ENCODE data around the gene AUTS2.

Gene AUTS2

DNA sequence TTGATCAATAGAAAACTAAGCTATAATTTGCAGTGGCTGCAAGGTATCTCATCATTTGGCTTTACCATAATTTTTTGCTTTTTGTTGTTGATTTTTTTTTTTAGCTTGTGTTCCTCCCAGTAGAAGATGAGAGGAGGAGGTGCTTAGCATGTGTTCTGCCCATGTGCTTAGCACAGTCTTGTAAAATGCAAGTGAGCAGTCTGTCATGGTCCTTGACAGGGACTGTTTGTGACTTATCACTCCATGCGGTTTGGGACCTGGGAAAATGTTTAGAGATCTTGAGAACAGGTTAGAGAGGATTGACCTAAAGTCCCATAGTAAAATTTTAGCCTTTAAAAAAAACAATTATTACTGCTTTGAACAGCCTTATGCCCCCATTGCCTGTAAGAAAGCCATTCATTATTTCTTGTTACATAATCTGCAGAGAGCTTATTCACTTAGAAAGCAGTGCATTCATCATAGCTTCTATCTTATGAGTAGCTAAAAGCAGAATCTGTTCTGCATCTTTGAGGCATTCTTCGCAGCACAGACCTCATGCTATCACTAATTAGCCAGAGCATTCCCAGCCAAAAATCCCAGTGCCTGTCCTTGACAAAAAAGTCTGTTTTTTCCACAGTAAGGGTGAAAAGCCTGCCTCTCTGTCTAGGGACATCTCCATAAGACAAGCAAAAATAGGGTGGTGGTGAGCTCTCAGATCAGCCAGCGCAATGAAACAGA, 784.9 kb downstream of the AUTS2 start:
- DNase-seq (ENCODE audit: low read depth) = no peak
- TF ChIP-seq, protein P1, sequence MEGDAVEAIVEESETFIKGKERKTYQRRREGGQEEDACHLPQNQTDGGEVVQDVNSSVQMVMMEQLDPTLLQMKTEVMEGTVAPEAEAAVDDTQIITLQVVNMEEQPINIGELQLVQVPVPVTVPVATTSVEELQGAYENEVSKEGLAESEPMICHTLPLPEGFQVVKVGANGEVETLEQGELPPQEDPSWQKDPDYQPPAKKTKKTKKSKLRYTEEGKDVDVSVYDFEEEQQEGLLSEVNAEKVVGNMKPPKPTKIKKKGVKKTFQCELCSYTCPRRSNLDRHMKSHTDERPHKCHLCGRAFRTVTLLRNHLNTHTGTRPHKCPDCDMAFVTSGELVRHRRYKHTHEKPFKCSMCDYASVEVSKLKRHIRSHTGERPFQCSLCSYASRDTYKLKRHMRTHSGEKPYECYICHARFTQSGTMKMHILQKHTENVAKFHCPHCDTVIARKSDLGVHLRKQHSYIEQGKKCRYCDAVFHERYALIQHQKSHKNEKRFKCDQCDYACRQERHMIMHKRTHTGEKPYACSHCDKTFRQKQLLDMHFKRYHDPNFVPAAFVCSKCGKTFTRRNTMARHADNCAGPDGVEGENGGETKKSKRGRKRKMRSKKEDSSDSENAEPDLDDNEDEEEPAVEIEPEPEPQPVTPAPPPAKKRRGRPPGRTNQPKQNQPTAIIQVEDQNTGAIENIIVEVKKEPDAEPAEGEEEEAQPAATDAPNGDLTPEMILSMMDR (IDR thresholded peaks at IDR 0.05; ENCODE audit: low read depth, low read length, missing control alignments) = no peak
- no peak overlapping the region for H3K4me3 ChIP-seq (ENCODE audit: low read depth, low read length)

DNA sequence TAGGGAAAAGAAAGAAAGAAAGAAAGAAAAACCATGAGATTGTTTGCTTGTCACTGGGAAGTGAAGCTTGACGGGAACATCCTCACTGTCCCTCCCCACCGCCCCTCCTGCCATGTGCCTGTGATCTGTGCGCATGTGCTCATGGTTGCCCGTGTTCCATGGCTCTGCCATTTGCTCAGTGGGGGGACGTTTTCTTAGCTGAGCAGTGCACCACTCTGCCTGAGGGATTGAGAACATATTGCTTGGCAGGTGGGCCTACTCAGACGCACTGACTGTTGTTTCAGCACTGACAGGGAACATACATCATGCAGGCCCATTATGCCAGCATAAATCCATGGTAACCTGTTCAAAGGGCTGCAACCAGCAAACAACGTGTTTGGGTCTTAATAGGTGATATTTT, 785.7 kb downstream of the AUTS2 start:
- DNase-seq (ENCODE audit: low read depth) = no peak
- no peak overlapping the region for H3K4me3 ChIP-seq (ENCODE audit: low read depth, low read length)
- TF ChIP-seq, protein P1 (IDR thresholded peaks at IDR 0.05; ENCODE audit: low read depth, low read length, missing control alignments) = no peak

DNA sequence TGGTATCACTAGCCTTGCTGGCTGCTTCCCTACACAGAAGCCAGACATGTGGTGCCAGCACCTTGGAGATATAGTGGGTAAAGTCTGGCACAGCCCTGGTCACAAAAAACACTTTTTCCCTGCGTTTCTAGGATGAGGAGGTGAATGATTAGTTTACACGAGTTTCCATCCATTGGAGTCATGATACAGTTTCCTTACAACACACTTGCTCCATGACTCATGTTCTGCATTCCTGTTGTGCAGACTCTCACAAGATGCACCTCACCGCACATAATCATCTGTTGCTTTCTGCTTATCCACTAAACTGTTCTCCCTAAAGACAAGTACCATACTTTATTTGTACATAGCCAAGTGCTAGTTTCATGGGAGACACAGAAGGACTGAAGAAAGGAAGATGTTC, 786.6 kb downstream of the AUTS2 start:
- H3K4me3 ChIP-seq (ENCODE audit: low read depth, low read length) = no peak overlapping the region
- no peak for DNase-seq (ENCODE audit: low read depth)
- TF ChIP-seq, protein P1 (IDR thresholded peaks at IDR 0.05; ENCODE audit: low read depth, low read length, missing control alignments) = no peak

DNA sequence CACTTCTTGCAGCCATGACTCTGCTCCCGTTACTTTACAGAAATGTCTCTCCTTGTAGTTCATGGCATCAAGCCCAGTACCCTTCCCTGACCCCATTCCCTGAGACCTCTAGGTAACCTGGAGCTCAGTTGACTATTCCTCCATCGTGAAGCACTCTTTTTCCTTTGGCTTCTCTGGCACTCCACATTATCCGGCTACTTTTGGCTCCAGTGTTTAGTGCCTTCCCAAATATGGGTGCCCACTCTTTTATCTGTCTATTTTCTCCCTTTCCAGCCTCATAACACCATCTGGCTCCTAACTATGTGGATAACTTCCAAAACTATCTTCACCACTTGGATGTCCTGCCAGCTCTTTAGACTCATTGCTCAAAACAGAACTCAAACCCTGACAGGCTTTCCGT, 788.9 kb downstream of the AUTS2 start:
- TF ChIP-seq, protein P1 (IDR thresholded peaks at IDR 0.05; ENCODE audit: low read depth, low read length, missing control alignments) = no peak
- DNase-seq (ENCODE audit: low read depth) = no peak

DNA sequence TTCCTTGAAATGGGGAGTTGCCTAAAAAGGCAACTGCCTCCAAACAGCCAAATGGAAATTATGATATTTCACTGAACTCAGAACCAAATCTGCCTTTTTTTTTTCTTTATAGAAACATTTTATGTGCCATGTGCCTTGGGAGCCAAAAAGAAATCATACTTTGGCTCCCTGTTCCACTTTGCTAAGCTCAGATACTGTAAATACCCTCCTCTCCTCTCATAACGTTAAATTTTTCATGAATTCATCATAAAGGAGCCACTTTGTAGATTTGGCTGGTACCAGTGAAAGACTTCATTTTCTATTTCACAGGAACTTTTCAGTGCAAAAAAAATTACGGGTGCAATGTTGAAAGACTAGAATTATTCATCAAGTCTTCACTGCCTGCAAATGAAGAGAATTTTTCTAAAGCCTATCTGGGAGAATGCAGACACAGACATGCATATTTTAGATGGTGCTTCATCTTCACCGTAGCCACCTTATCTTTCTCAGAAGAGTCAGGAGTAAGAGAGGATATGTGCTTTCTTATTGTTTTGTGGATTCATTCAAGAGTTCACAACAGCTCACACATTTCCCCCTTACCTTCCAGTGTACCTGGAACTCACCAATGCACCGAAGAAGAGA, 791.4 kb downstream of the AUTS2 start:
- no peak for DNase-seq (ENCODE audit: low read depth)
- no peak overlapping the region for H3K4me3 ChIP-seq (ENCODE audit: low read depth, low read length)
- TF ChIP-seq, protein P1 (IDR thresholded peaks at IDR 0.05; ENCODE audit: low read depth, low read length, missing control alignments) = no peak

More for the DNA sequence above, 788.9 kb downstream of the AUTS2 start:
- no peak overlapping the region for H3K4me3 ChIP-seq (ENCODE audit: low read depth, low read length)

DNA sequence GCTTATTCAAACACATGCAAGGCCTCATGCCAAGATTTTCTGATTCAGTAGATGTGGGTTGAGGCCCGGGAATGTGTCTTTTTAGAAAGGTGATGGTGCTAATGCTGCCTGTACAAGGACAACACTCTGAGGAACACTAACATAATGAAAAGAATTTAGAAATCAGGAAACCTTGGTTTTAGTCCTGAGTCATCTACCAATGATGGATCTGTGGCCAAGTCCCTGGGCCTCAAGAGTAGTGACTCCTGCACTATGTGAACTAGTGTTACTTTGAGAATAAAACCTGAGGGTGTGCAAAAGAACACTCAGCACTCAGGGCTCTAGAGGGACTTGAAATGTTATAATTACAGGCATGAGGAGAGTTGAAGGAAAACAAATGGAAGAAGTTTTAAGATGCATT, 792.0 kb downstream of the AUTS2 start:
- no peak overlapping the region for H3K4me3 ChIP-seq (ENCODE audit: low read depth, low read length)
- no peak for DNase-seq (ENCODE audit: low read depth)
- TF ChIP-seq, protein P1 (IDR thresholded peaks at IDR 0.05; ENCODE audit: low read depth, low read length, missing control alignments) = no peak

Data from GM12864 (cell line).